Activated CD8-positive, alpha-beta memory T cell treated with anti-CD3 and anti-CD28 coated beads, Interleukin-2, amount 50 U/mL, for 4 hours (primary cell): Measurements from ENCODE around the gene CACNA1C.
"Not testable (repeated sequence)": the region's sequence is repeated elsewhere in the genome, so short reads cannot be mapped to it uniquely, and the experiment has no call there.

Source experiments
- DNase-seq: peaks from one replicate; pipeline ENCODE4 v3.0.0-alpha.2; 2020

Gene CACNA1C

DNA sequence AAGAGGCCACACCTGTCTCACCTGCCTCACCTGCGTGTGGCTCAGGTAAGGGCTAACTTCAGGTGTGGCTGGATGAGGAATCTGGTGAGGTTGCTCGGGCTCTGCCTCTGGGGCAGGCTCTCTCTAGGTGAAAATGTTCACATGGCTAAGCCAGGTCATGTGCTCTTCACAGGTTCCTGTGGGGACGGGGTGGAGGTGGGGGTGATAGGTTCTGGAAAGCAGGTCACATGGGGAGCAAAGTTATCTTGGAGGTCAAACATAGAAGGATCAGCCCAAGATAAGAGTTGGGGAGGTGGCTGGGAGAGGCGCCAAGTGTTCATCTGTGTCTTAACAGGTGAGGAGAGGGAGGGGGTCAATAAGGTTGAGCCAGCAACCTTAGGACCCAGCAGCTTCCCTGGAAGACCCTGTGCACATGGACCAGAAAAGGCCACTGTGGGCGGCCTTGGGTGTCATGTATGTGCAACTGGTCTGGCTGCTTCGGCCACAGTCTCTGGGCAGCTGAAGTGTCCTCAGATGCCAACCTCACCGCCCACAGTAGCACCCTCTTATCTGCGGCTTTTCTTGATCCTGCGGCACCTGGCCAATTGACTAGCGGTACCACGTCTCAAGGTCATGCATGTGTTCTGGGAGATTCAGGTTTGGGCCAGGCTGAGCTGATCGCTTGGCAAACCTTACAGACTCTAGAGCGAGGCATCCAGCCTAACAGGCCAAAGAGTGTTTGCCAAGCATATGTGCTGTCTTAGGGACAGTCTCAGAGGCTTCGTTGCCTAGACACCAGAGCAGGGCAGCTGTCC is 60.5 kb downstream of the CACNA1C start:
- DNase-seq = no peak

DNA sequence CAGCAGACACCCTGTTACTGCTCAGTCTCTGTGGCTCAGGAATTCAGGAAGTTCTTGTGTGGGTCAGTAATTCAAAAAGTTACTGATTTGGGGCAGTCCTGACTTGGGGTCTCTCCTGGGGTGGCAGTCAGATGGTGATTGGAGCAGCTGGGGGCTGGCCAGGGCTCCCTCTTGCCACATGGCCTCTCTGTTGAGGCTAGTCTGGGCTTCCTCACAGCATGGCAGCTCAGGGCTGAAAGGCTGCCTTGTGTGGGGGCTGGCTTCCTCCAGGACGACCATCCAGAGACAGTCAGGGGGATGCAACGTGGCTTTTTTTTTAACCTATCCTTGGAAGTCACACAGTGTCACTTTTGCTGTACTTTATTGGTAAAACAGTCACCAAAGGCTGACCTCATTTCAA is 61.3 kb downstream of the CACNA1C start:
- no peak for DNase-seq

DNA sequence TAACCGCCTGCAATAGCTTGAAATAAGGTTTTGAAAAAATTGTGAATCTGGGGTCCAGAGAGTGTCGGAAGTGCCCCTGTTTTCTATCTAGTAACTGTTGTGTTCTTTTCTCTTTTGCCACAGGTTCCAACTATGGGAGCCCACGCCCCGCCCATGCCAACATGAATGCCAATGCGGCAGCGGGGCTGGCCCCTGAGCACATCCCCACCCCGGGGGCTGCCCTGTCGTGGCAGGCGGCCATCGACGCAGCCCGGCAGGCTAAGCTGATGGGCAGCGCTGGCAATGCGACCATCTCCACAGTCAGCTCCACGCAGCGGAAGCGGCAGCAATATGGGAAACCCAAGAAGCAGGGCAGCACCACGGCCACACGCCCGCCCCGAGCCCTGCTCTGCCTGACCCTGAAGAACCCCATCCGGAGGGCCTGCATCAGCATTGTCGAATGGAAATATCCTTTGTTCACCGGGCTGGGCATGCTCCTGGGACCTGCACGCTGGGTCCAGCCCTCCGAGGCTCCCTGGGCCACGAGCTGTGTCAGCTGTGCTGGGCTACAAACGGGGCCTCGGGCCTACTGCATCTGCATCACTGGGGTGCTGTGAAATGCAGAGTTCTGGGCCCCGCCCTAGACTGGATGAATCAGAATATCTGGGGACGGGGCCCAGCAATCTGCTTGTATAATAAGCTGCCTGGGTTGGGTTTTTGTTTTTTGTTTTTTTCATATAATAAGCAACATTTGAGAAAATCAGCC is 62.5 kb downstream of the CACNA1C start:
- DNase-seq = no peak

DNA sequence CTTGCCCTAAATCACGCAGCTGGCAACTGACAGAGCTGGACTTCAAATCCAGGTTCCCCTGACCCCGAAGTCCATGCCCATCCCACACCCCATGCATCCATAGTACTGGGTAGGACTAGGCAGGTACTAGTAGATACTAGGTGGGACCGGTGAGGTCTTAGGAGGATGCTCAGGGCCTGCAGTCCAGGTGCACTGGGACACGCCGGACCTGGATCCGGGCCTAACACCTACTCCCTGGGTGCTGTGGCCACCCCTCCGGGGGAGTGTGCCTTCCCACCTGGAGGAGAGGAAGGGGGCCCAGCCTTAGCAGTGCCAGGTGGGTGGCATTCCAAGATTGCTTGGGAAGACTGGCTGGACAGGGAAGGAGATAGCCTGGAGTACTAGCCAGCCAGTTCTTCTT is 64.8 kb downstream of the CACNA1C start:
- DNase-seq = no peak

DNA sequence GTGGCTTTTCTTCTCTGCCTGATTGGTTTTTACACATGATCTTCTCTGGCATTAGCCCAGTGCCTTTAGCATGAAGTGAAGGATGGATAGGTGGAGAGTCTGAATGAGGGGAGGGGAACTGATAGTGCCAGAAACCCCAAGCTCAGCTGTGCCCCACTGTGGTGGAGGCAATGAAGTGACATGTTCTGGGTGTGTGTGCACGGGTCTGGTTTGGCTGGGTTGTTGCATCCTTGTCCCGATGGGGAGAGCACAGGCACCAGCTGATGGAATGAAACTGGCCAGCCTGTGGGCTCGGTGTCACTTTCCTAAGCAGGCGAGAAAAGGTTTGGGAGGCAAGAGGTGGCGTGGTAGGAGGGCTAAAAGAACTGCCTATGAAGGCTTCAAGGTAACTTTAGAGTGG is 65.3 kb downstream of the CACNA1C start:
- DNase-seq = no peak

DNA sequence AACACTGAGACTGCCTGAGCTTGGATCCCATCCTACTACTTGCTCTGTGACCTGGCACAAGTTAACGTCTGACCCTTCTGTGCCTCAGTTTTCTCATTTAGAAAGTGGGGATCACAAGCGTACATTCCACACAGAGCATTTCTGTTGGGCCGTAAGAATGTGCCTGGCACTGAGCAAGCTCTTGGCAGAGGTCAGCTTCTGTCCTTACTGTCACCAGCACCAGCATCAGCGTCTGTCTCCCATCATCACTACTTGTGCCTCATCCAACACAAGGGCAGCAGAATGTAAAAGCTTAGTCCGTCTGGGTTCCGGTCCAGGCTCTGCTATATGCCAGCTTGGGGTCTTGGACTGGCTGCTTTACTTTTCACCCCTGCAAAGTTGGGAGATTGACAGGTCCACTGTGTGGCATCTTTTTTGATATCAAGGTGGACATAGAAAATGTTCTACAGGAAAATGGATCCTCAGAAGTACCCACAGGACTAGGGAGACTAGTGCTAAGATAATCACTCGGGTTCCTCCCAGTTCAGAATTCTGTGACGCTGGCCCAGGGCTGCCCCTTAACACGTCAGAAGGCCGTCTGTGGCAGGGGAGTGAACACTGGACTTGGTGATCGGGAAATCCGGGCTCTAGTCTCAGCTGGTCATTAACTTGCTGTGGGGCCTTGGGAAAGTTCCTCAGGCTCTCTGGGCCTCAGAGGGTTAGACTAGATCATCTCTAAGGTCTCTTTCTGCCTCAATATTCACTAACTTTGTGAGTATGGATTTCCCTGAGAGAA is 65.9 kb downstream of the CACNA1C start:
- DNase-seq = no peak

DNA sequence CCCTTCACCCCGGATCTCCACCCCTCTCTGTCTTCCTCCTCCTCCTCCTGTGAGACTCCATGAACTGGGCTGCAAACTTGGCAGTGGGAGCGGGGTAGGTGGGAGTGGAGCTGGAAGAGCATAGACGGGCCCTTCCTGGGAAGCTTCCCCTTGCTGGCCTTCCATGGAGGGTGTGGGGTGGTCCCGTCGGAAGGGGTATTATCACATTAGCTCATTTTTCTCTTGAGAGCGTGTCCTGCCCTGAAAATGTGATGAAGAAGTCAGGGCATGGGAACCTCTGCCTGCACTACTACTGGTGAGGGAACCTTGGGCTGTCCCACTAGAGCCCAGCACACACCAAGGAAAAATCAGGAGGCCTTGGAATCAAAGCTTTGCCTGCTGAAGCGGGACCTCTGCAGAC is 66.5 kb downstream of the CACNA1C start:
- no peak for DNase-seq

DNA sequence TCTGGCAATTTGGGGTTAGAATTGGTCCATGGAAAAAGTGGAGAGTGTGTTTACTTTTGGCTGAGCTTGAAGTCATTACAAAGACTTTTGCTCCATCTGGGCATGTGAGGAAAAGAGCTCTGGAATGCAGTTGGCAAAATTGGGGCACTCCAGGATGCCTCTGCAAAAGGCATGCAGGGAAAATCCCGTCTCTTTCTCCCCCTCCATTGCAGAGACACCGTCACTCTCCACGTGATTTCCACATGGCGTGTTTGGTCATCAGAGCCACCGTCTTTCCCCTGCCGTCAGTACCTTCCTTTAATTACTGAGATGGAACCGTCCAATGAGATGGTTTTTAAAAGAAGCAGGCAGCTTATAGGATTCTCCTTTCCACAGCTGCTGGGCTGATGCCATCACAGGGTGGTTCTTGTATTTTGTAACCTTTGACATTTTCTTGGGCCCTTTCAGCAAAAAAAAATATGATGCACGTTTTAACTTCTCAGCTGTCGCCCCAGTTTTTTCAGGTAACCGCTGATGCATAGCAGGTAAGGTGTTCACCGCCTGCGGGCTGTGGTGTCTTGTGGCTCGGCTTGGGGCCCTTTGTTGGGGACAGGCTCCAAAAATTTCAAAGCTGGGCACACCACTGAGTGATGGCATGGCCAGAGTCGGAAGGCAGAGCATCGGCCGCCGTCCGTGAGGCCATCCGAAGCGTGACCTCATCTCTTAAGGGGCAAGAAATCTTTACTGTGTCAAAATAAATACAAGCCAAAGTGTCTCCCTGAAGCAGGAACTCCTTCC is 68.4 kb downstream of the CACNA1C start:
- no peak for DNase-seq

DNA sequence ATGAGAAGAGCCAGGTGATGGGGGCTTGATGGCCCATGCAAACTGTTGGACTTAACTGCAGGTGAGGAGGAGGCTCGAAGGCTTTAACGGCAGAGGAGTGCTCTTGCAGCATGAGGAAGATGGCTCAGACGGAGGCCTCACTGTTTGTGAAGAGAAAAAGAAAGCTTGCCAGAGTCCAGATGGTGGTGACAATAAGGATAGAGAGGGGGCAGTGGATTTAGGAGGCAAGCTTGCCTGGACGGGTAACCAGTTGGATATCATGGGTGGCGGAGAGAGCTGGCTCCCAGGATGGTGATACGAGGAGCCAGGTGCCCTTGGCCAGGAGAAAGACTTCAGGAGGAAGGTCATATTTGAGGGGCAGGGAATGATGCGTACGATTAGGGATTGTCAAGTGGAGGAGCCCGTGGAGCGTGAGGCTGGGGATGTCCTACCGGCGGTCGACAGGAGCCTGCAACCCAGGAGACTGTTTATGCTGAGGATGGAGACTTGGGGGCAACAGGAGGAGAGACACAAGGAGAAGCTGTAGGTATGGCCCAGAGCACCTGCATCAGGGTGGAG is 71.8 kb downstream of the CACNA1C start:
- no peak for DNase-seq

DNA sequence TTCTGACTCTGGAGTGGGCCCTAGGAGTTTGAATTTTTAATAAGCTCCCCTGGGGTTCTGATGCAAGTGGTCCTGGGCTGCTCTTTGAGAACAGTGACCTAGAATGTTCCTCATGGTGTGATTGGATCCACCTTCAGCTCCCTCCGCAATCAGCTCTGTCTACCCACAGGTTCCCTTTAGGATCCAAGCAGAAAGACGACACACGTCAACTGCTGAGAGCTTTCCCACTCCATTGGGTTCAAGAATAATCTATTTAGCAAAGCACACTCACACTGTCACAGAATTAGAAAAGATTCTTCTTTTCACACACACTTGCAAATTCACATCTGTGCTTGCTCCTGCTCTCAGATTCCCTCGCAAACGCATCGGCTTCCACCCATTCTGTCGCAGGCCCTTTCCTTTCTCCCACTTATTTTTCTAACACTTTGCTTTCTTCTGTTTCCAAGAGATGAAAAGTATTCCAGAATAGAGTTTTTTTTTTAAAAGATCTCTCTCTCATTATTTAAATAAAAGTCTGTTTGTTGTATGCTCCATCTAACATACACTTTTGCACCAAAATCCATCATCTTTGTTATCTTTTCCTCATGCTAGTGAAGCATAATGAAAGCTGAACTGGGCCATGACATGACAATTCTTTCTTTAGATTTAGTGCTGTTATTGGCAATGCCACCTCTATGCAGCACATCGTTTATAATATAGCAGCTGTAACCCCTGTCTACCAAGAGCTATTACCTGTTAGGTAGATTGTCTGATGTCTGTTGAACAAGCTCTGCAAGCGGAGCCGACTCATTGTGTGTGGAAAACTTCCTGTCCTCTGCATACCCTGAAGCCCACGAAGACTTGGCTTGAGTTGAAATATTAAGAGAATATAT is 73.1 kb downstream of the CACNA1C start:
- no peak for DNase-seq

DNA sequence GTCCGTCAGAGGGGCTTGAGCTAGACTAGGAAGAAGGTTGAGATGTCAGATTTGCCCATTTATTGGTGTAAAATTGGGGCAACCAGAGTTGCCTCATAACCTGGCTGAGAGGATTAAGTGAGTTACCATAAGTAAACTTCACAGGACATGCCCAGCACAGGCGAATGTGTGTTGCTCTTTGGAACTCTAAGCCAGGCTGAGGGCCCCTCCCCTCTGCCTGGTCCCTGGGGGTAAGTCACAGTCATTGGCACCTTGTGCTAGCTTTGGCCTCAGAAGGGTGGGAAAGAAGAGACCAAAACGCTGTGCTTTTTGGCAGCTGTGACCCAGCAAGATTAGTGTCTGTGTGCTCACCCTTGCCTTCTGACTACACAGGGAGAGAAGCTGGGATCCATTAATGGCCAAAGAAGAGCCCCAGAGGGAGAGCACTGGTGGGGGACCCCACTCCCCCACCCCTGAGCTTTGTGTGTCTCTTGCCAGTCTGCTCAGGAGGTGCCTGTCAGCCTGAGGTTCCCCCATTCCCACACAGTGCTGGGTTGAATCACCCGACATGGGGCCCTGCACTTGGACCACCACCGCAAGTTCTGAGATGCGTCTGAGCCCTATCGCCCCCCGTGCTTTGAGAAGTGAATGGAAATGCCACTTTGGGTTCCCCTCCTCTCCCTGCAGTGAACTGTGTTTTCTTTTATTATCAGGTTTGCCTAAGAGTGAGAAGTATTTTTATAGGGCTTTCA is 74.1 kb downstream of the CACNA1C start:
- DNase-seq = no peak

DNA sequence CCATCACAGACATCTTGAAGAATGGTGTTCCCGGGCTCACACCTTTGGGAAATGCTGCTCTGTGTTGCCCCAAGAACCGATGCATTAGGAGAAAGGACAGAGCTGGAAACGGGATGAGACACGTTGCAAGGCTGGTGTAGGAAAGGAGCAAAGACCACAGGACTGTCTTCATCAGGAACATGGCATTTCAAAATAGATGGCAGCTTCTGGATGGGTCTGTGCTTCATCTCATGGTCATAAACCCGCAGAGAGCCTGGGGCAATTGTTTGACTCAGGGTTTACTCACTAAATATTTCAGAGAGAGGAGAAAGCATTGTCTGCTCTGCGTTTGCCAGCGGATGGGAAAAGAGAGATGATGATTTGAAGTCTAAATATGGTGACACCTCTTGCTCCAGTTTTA is 76.3 kb downstream of the CACNA1C start:
- DNase-seq = no peak

DNA sequence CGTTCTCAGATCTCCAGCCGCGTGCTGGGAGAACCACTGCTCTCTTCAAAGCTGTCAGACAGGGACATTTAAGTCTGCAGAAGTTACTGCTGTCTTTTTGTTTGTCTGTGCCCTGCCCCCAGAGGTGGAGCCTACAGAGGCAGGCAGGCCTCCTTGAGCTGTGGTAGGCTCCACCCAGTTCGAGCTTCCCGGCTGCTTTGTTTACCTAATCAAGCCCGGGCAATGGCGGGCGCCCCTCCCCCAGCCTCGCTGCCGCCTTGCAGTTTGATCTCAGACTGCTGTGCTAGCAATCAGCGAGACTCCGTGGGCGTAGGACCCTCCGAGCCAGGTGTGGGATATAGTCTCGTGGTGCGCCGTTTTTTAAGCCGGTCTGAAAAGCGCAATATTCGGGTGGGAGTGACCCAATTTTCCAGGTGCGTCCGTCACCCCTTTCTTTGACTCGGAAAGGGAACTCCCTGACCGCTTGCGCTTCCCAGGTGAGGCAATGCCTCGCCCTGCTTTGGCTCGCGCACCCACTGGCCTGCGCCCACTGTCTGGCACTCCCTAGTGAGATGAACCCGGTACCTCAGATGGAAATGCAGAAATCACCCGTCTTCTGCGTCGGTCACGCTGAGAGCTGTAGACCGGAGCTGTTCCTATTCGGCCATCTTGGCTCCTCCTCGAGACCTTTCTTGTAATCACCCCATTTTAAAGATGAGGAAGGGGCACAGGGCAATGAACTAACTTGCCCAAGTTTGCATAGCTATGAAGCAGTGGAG is 83.1 kb downstream of the CACNA1C start:
- not testable (repeated sequence) for DNase-seq

DNA sequence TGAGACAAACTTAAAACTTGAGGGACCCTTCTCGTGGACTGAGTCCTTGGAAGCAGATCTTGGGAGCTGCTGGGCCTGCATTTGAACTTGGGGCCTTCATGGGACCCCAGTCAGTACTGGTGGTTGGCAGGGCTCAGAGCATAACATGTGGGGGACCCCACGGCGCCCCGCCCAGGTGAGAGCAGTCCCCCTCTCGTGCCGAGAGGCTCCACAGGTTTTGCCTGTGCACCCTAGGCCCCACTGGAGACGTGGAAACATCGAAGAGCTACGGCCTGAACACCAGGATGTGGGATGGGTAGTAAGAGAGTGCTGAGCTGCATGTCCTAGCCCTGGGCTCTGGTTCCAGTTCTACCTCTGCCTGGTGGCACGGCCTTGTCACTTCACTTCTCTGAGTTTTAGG is 84.1 kb downstream of the CACNA1C start:
- DNase-seq = no peak

DNA sequence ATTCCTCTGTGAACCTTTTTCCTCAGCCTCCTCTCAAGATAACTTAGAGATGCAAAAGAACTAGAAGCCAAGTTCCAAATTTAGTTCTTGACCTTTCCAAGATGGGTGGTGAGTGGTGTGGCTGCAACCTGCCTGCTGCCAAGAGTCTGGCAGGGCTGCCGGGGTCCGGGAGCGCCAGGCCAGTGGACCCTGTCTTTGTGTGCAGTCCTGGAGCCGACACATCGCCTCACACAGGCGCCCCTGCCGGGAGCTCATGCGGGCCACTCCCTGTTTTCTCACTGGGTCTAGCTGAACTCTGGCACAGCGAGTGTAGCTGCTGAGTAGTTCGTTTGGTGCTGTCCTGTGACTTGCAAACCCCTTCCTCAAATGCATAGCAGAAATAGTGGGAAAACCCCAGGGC is 84.9 kb downstream of the CACNA1C start:
- DNase-seq = no peak

DNA sequence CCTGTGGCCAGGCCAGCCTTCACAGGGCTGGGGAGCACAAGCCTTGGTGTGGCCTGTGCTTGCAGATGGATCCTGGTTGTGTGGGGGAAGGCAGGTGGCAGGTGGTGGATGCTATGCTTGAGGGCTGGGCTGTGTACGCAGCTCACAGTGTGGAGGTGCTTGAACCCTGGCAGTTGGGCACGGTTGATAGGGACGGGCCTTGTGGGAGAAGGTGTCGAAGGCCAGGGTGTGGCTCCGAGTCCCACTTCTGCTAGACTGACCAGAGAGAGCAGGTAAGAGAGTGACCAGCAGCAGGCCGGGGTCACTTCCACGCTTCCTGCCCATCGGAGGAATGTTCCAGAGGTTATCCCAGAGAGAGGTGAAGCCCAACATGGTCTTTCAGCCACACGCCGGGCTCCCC is 85.5 kb downstream of the CACNA1C start:
- DNase-seq = no peak

DNA sequence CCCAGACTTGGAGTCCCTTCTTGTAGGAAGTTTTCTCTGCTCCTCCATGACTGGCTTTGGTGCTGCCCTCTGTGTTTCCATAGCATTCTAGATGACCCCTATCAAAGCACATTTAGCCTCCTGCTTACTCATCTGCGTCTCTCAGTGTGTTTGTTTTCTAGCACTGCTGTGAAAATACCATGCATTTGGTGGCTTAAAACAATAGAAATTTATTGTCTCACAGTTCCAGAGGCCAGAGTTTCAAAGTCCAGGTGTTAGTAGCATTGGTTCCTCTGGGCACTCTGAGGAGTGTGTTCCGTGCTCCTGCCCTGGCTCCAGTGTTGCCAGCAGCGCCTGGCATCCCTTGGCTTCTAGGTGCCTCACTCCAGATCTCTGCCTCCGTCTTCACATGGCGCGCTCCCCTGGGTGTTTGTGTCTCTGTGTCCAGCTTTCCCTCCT is 86.1 kb downstream of the CACNA1C start:
- DNase-seq = no peak

DNA sequence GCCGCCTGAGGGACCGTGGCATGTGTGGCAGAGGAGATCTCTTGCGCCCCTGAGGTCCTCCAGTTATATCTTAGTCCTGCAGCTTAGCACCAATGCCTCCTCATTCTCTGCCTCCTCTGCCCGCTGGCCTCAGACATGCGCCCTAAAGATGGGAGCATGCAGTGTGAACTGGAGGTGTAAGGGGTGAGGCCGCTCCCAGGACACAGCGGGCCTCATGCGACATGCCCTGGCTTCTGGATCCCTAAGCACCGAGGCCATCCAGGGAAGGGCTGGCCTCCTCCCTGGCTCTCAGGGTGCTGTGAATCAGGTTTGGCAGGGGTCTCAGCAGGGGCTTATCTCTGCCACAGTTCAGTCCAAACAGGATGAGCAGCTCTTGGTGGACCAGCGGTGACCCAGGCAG is 86.9 kb downstream of the CACNA1C start:
- DNase-seq = no peak

DNA sequence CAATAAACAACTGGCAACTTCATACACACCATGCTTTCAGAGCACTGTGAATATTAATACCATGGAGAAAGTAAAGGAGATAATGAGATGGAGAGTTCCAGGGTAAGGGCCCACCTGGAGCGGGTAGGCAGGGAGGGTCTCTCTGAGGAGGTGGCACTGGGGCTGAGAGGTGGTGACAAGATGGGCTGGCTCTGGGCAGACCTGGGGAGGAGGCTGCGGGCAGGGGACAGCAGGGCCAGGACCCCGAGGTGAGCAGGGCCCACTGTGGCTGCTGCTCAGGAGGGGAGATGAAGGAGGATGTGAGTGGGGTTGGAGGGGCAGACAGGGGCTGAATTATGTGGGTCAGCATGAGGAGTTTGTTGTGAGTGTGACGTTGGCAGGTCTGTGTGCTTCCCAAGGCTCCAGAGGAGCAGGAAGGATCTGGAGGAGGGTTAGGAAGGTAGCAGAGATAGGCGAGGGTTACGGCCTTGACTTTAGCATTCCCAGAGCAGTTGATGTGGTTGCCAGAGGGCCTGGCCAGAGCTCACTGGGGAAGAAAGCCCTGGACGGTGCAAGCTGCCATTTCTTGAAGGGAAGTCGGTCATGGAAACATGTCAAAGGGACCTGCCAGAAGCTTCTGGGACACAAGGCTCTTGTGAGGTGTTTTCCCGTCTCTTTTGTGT is 88.2 kb downstream of the CACNA1C start:
- no peak for DNase-seq
